Kidney epithelial cell (primary cell): ENCODE results near the gene PRUNE2. TPM values are rescaled to one million over a fixed set of nuclear protein-coding genes. Genes with fewer than 3 reads are reported as not detected.
"Not testable (repeated sequence)": the region's sequence is repeated elsewhere in the genome, so short reads cannot be mapped to it uniquely, and the experiment has no call there.

Experiments
- DNase-seq: peaks from one replicate; pipeline ENCODE4 v3.0.0-alpha.2; 2010; ENCODE audit warnings: low read depth
- H3K27me3 ChIP-seq: 2 replicates; pipeline ENCODE4 v1.6.0; 2011; ENCODE audit warnings: low read length; ENCODE audit not compliant: control insufficient read depth, insufficient read depth
- H3K36me3 ChIP-seq: 2 replicates; pipeline ENCODE4 v1.5.1; 2011; ENCODE audit warnings: low read length; ENCODE audit not compliant: control insufficient read depth, insufficient read depth
- H3K4me3 ChIP-seq: 2 replicates; pipeline ENCODE4 v1.5.1; 2011; ENCODE audit warnings: low read depth, mild to moderate bottlenecking, control low read depth, low read length
- total RNA-seq: library from RNA; depleted of rRNA; stranded (reverse); fragments of >200 nt; gene quantifications from 2 replicates; pipeline ENCODE4 v1.2.3, GENCODE V29; 2015
- TF ChIP-seq, protein P1 (sequence below): IDR thresholded peaks from 2 replicates; pipeline ENCODE4 v1.5.1; 2011; ENCODE audit warnings: mild to moderate bottlenecking, moderate library complexity, low read length, control low read depth, inconsistent platforms; ENCODE audit not compliant: insufficient read depth, poor library complexity, severe bottlenecking

Gene PRUNE2
- total RNA-seq, 1 donor from 2014 or later = 1.0 TPM

DNA sequence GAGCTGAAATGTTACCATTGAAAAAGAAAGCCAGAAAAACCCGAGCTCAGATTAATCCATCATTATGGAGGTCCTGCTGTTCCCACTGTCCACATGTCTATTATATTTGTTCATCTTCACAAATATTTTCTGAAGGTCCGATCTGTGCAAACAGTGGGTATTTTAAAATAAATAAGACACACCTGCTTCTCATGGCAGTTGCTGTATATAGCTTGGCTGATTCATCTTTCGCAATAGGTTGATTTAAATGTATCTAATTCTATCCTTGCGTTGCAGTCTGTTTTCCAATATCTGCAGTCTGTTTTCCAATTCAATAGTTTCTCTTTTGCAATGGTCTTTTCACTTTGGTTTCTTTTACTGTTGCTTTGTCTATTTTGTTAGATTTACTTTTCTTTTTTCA is 229.1 kb downstream of the PRUNE2 start:
- no peak overlapping the region for H3K4me3 ChIP-seq
- TF ChIP-seq, protein P1, sequence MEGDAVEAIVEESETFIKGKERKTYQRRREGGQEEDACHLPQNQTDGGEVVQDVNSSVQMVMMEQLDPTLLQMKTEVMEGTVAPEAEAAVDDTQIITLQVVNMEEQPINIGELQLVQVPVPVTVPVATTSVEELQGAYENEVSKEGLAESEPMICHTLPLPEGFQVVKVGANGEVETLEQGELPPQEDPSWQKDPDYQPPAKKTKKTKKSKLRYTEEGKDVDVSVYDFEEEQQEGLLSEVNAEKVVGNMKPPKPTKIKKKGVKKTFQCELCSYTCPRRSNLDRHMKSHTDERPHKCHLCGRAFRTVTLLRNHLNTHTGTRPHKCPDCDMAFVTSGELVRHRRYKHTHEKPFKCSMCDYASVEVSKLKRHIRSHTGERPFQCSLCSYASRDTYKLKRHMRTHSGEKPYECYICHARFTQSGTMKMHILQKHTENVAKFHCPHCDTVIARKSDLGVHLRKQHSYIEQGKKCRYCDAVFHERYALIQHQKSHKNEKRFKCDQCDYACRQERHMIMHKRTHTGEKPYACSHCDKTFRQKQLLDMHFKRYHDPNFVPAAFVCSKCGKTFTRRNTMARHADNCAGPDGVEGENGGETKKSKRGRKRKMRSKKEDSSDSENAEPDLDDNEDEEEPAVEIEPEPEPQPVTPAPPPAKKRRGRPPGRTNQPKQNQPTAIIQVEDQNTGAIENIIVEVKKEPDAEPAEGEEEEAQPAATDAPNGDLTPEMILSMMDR = no peak
- no peaks in the 10 kb centered on the region for H3K36me3 ChIP-seq
- no peak for DNase-seq
- no peaks in the 10 kb centered on the region for H3K27me3 ChIP-seq

DNA sequence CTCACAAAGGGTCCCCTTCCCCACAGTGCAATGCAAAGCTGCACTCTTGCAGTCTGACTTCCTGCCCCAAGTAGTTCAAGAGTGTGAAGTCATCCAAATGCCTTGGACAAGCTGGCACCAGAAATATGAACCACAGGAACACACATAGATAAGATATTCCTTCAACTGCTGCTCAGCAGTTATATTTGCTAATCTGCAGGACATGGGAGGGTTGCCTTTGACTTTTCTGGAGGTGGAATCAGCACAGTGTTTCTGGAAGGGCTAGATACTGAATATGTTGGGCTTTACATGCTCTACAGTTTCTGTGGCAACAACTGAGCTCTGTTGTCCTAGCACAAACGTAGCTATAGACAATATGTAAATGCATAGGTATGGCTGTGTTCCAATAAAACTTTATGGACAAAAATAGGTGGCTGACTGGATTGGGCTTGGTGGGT is 238.4 kb downstream of the PRUNE2 start:
- Histone ChIP-seq H3K36me3 (no peaks in the 10 kb centered on the region), H3K27me3 (no peaks in the 10 kb centered on the region), H3K4me3 (no peak overlapping the region)
- TF ChIP-seq, protein P1 = no peak
- no peak for DNase-seq

DNA sequence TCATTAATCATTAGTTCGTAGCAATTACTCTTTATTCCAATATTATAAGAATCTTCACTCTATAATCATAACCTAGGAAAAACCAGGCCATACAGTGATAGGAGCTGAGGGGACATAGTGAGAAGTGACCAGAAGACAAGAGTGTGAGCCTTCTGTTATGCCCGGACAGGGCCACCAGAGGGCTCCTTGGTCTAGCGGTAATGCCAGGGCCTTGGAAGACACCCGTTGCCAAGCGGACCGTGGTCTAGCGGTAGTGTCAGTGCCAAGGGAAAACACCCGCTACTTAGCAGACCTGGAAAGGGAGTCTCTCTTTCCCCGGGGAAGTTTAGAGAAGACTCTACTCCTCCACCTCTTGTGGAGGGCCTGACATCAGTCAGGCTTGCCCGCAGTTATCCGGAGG is 239.9 kb downstream of the PRUNE2 start:
- not testable (repeated sequence) for H3K27me3 ChIP-seq, H3K4me3 ChIP-seq, H3K36me3 ChIP-seq, DNase-seq
- TF ChIP-seq, protein P1 = peak; percentile 30

DNA sequence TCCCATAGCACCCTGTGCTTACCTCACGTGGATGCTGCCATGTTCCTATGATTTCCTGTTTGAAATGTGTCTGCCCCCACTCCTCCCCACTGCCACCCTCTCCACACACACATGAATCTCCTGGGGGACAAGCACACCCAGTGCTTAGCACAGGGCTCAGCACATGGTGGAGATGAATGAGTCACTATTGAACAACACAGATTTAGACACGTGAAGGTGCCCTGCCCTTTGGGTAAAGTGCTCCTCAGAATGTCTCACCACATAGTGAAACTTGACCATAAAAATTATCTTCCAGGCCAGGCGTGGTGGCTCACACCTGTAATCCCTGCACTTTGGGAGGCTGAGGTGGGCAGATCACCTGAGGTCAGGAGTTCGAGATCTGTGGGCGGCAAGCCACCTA is 240.5 kb downstream of the PRUNE2 start:
- H3K4me3 ChIP-seq = no peak overlapping the region
- H3K27me3 ChIP-seq = no peaks in the 10 kb centered on the region
- no peak for DNase-seq
- H3K36me3 ChIP-seq = no peaks in the 10 kb centered on the region
- TF ChIP-seq, protein P1 = no peak

DNA sequence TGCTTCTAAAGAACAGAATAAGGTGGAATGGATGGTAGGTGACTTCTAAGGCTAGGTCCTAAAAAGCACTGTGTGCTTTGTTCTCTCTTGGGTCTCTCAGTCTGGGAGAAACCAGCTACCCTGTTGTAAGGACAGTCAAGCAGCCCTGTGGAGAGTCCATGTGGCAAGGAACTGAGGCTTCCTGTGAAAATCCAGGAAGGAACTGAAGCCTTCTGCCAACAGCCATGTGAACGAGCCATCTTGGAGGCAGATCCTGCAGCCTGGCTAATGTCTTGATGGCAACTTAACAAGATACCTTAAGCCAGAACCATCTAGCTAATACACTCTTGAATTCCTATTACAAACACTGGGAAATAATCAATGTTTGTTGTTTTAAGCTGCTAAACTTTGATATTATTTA is 241.8 kb downstream of the PRUNE2 start:
- TF ChIP-seq, protein P1 = no peak
- DNase-seq = no peak
- Histone ChIP-seq H3K4me3 (no peak overlapping the region), H3K36me3 (no peaks in the 10 kb centered on the region), H3K27me3 (no peaks in the 10 kb centered on the region)

DNA sequence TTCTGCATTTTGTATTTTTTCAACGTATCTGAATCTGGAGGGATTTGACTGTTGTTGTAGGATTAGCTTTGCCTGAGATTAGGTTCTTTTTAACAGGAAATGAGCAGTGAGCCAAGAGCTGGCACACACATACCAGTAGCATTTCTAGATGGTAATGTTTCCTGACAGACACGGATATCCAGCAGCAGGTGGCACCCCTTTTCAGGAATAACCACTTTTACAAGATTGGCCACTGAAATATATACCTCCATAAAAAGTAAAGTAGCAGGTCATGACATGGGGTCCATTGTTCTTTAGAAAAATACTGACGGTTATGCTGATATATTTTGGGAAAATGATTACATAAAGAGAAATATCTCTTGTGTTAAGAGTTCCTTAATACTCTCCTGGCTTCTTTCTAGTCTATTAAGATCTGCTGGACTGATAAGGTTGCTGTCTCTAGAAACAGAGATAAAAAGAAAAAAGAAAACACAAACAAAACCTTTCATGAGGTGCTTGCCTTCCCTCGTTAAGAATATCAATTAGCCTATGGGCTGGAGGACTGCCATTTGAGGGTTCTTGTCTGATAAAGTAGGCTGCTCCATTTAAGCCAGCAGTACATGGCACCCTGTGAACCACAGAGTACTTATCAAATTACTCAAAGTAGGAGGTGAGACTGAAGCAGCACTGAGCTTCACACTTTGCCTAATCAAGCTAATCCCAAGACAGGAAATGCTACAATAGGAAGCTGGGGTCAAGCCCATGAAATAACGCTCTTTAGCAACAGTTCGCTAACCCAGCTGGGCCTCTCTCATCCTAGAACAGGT is 243.2 kb downstream of the PRUNE2 start:
- TF ChIP-seq, protein P1 = no peak
- Histone ChIP-seq H3K36me3 (no peaks in the 10 kb centered on the region), H3K27me3 (no peaks in the 10 kb centered on the region), H3K4me3 (no peak overlapping the region)
- no peak for DNase-seq
